K562 (cell line): ENCODE results near the gene RAB38. TPM values are rescaled to one million over a fixed set of nuclear protein-coding genes. Genes with fewer than 3 reads are reported as not detected.
A peak's percentile ranks its signal among the peaks of the same experiment; 100 is the strongest.

Experiments used
- ATAC-seq: fragments of 200-7000 bp; cut with Tn5 transposase; 3 replicates; pipeline ENCODE4 v1.9.1; 2020; ENCODE audit warnings: moderate library complexity
- BruUV-seq: library from RNA; stranded (reverse); fragments of 400-500 nt; replicated peaks from 2 replicates; lab custom pipeline; 2021; lab: Mats Ljungman, UMichigan
- CTCF ChIA-PET: fragments of 300-600 bp; formaldehyde crosslinking; extraction: SDS; loops from one replicate; lab custom pipeline; 2021; ENCODE audit warnings: low intra/inter-chr PET ratio; lab: Yijun Ruan, JAX
- POLR2A ChIA-PET: fragments of 300-600, 350-650 bp; sonication (Branson Sonifier 250); formaldehyde crosslinking; extraction: SDS; loops from one replicate; lab custom pipeline; 2021; ENCODE audit warnings: antibody characterized with exemption, inconsistent platforms; lab: Yijun Ruan, JAX
- DNase-seq, 4 experiments: peaks; one replicate each; pipeline versions ENCODE4 v3.0.0 to v3.0.0-alpha.2; 2011 to 2018; ENCODE audit warnings: low spot score in 3 of 4, mixed read lengths in 3 of 4; ENCODE audit errors: extremely low read depth in 1 of 4
- FAIRE-seq: peaks from 2 replicates; lab custom pipeline; 2011; peaks lifted over from hg19 to GRCh38; lab: Jason Lieb, UNC
- H2AFZ ChIP-seq: 2 replicates; pipeline ENCODE4 v1.6.0; 2011; ENCODE audit warnings: low read depth, low read length, control low read depth, inconsistent platforms
- H3K27ac ChIP-seq: fragments of 200-600 bp; 3 replicates; pipeline ENCODE4 v1.8.0; 2011; ENCODE audit warnings: low read depth, mild to moderate bottlenecking, control low read depth, inconsistent platforms, low read length, moderate library complexity, mixed read lengths; ENCODE audit errors: extremely low read depth
- H3K27me3 ChIP-seq, 2 experiments: fragments of 300-600 bp in 1 of 2; 2 replicates in 1 of 2; 3 replicates in 1 of 2; pipeline versions ENCODE4 v1.6.0 to v1.8.0; 2011; ENCODE audit warnings: inconsistent platforms in 2 of 2, low read length in 2 of 2, mild to moderate bottlenecking in 1 of 2, mixed read lengths in 1 of 2, moderate library complexity in 1 of 2; ENCODE audit not compliant: control insufficient read depth in 2 of 2, insufficient read depth in 2 of 2
- H3K36me3 ChIP-seq: fragments of 300-600 bp; 3 replicates; pipeline ENCODE4 v1.8.0; 2011; ENCODE audit warnings: mild to moderate bottlenecking, low read length, inconsistent platforms; ENCODE audit not compliant: control insufficient read depth, insufficient read depth
- H3K4me1 ChIP-seq, 2 experiments: fragments of 200-600 bp in 1 of 2; replicated peaks in 1 of 2; 2 replicates in 1 of 2; 3 replicates in 1 of 2; pipeline versions ENCODE4 v1.5.1 to v1.8.0; 2011; ENCODE audit warnings: inconsistent platforms in 2 of 2, low read length in 2 of 2, mild to moderate bottlenecking in 1 of 2, mixed read lengths in 1 of 2, moderate library complexity in 1 of 2; ENCODE audit not compliant: control insufficient read depth in 2 of 2, insufficient read depth in 2 of 2
- H3K4me2 ChIP-seq: 2 replicates; pipeline ENCODE4 v1.6.1; 2011; ENCODE audit warnings: low read length, control low read depth, inconsistent platforms, mixed read lengths; ENCODE audit not compliant: insufficient read depth
- H3K4me3 ChIP-seq: fragments of 200-600 bp; sonication (generic), shearing (Covaris generic); 2 replicates; pipeline ENCODE4 v1.5.1; 2016; ENCODE audit warnings: control low read depth, inconsistent platforms
- H3K79me2 ChIP-seq: fragments of 200-600 bp; 3 replicates; pipeline ENCODE4 v1.8.0; 2011; ENCODE audit warnings: low read length, inconsistent platforms; ENCODE audit not compliant: control insufficient read depth, insufficient read depth
- H3K9ac ChIP-seq, 2 experiments: 2 replicates each; pipeline versions ENCODE4 v1.6.0 to v1.6.1; 2011; ENCODE audit warnings: low read depth in 2 of 2, low read length in 2 of 2, control low read depth in 1 of 2, inconsistent platforms in 1 of 2, mild to moderate bottlenecking in 1 of 2, mixed read lengths in 1 of 2; ENCODE audit not compliant: insufficient read depth in 1 of 2
- H3K9me1 ChIP-seq: one replicate; pipeline ENCODE4 v1.6.0; 2011; ENCODE audit warnings: inconsistent platforms, mild to moderate bottlenecking, low read length, moderate library complexity; ENCODE audit not compliant: control insufficient read depth, insufficient read depth
- H3K9me3 ChIP-seq: replicated peaks from 2 replicates; pipeline ENCODE4 v1.5.1; 2011; ENCODE audit warnings: low read depth, low read length, inconsistent platforms; ENCODE audit not compliant: control insufficient read depth, insufficient read depth
- H4K20me1 ChIP-seq: replicated peaks from 2 replicates; pipeline ENCODE4 v1.6.1; 2011; ENCODE audit warnings: low read length, inconsistent platforms, mixed read lengths; ENCODE audit not compliant: control insufficient read depth, insufficient read depth
- CBFA2T2 ChIP-seq: fragments of 450-650 bp; conservative IDR thresholded peaks from 2 replicates; pipeline ENCODE4 v1.6.1; 2017; ENCODE audit warnings: mild to moderate bottlenecking
- GATAD2B ChIP-seq: fragments of 450-650 bp; IDR thresholded peaks from 2 replicates; pipeline ENCODE4 v1.6.1; 2017; ENCODE audit warnings: mild to moderate bottlenecking, borderline replicate concordance
- HNRNPUL1 ChIP-seq: fragments of 200-400 bp; formaldehyde crosslinking; IDR thresholded peaks from 2 replicates; pipeline ENCODE4 v1.6.1; 2017; ENCODE audit warnings: low read length
- LEF1 ChIP-seq: fragments of 450-650 bp; IDR thresholded peaks from 2 replicates; pipeline ENCODE4 v1.6.1; 2016; ENCODE audit warnings: mild to moderate bottlenecking
- MAFG ChIP-seq: fragments of 450-650 bp; conservative IDR thresholded peaks from 2 replicates; pipeline ENCODE4 v1.6.1; 2016; ENCODE audit warnings: missing genetic modification characterization, missing compliant biosample characterization
- MEIS2 ChIP-seq: fragments of 450-650 bp; IDR thresholded peaks from 2 replicates; pipeline ENCODE4 v1.6.1; 2014; ENCODE audit warnings: mild to moderate bottlenecking; ENCODE audit not compliant: partially characterized antibody
- NCOA2 ChIP-seq, 2 experiments: fragments of 450-650 bp; IDR thresholded peaks; 2 replicates each; pipeline ENCODE4 v1.6.1; 2018; ENCODE audit warnings: mild to moderate bottlenecking in 2 of 2, moderate library complexity in 1 of 2; ENCODE audit not compliant: partially characterized antibody in 2 of 2
- PYGO2 ChIP-seq: fragments of 450-650 bp; IDR thresholded peaks from 2 replicates; pipeline ENCODE4 v1.6.1; 2016; ENCODE audit warnings: mild to moderate bottlenecking, missing genetic modification characterization, moderate library complexity, missing compliant biosample characterization
- RUNX1 ChIP-seq: sonication (generic); IDR thresholded peaks from 2 replicates; pipeline ENCODE4 v1.6.1; 2016; ENCODE audit warnings: antibody characterized with exemption, low read depth
- SUPT5H ChIP-seq: fragments of 450-650 bp; IDR thresholded peaks from 2 replicates; pipeline ENCODE4 v1.6.1; 2016
- TGIF2 ChIP-seq: sonication (generic); formaldehyde crosslinking; IDR thresholded peaks from 2 replicates; pipeline ENCODE4 v1.8.1; 2022; ENCODE audit warnings: mild to moderate bottlenecking, missing genetic modification reagents, moderate library complexity
- ZFP1 ChIP-seq: fragments of 450-650 bp; formaldehyde crosslinking; IDR thresholded peaks from 2 replicates; pipeline ENCODE4 v1.4.0; 2020; ENCODE audit warnings: mild to moderate bottlenecking, mixed read lengths
- ZNF133 ChIP-seq: fragments of 250-450 bp; sonication (Bioruptor Pico); IDR thresholded peaks from 2 replicates; pipeline ENCODE4 v1.4.0; 2020; ENCODE audit warnings: mild to moderate bottlenecking
- ZNF699 ChIP-seq: fragments of 250-450 bp; sonication (Bioruptor Pico); IDR thresholded peaks from 2 replicates; pipeline ENCODE4 v1.8.0; 2021; ENCODE audit warnings: mild to moderate bottlenecking, moderate library complexity; ENCODE audit not compliant: insufficient replicate concordance
- ZNF75A ChIP-seq: fragments of 450-650 bp; formaldehyde crosslinking; IDR thresholded peaks from 2 replicates; pipeline ENCODE4 v1.4.0; 2020; ENCODE audit warnings: mild to moderate bottlenecking
- WGBS: fragments of 100-300 bp; shearing (Covaris generic); methylation state at CpG from one replicate; pipeline ENCODE4 v1.1.6; 2016; ENCODE audit warnings: low coverage, mixed read lengths; ENCODE audit not compliant: insufficient coverage; ENCODE audit errors: missing lambda C conversion rate; 5-methylcytosine and 5-hydroxymethylcytosine counted together
- in situ Hi-C: fragments of 300-500 bp; cut with MboI; formaldehyde crosslinking; loops from 4 replicates; pipeline ENCODE4 v1.15.0; 2018; ENCODE audit warnings: inconsistent platforms, mixed read lengths
- intact Hi-C: fragments of 100-400 bp; cut with micrococcal nuclease; formaldehyde crosslinking; loops from 2 replicates; pipeline ENCODE4 v1.14.2; 2022
- polyA plus RNA-seq, 8 experiments: library from polyadenylated mRNA; depleted of rRNA in 4 of 8; stranded (reverse) in 5 of 8; unstranded in 3 of 8; fragments of >200 nt; fragmentation: Nextera tagmentation in 2 of 8; fragmentation: Illumina TruSeq in 1 of 8; extraction: Ambion mirVana in 2 of 8; extraction: Trizol in 1 of 8; gene quantifications; 2 replicates each; pipeline versions ENCODE4 v1.2.1 to v1.2.3, GENCODE V29; 2011 to 2014; ENCODE audit warnings: inconsistent platforms in 1 of 8, missing spikeins in 1 of 8
- total RNA-seq, 7 experiments: library from RNA; depleted of rRNA in 6 of 7; stranded (reverse); fragments of >200 nt in 6 of 7; fragmentation: Illumina TruSeq in 2 of 7; extraction: Trizol in 2 of 7; gene quantifications; 2 replicates each; pipeline versions ENCODE4 v1.2.1 to v1.2.3, GENCODE V29; 2011 to 2021; ENCODE audit warnings: low replicate concordance in 1 of 7
- TF ChIP-seq, protein P1 (sequence below): fragments of 450-650 bp; IDR thresholded peaks from 2 replicates; pipeline ENCODE4 v1.6.1; 2016
- TF ChIP-seq, protein P2 (sequence below): fragments of 250-450 bp; sonication (Bioruptor Pico); IDR thresholded peaks from 2 replicates; pipeline ENCODE4 v1.5.0; 2020; ENCODE audit warnings: mild to moderate bottlenecking
- TF ChIP-seq, protein P3 (sequence below): sonication (generic); formaldehyde crosslinking; IDR thresholded peaks from 2 replicates; pipeline ENCODE4 v1.8.0; 2022; ENCODE audit warnings: mild to moderate bottlenecking, missing genetic modification reagents, borderline replicate concordance
- TF ChIP-seq, protein P4 (sequence below): fragments of 250-450 bp; sonication (Bioruptor Pico); IDR thresholded peaks from 2 replicates; pipeline ENCODE4 v1.4.0; 2020; ENCODE audit warnings: borderline replicate concordance

The RAB38 gene
- total and polyA plus RNA-seq, 9 of the 15 experiments (the other 6 are each of a cell fraction or from before 2014, with no cell fraction given), result 0.59 to 2.9 (median 2.2) TPM

DNA sequence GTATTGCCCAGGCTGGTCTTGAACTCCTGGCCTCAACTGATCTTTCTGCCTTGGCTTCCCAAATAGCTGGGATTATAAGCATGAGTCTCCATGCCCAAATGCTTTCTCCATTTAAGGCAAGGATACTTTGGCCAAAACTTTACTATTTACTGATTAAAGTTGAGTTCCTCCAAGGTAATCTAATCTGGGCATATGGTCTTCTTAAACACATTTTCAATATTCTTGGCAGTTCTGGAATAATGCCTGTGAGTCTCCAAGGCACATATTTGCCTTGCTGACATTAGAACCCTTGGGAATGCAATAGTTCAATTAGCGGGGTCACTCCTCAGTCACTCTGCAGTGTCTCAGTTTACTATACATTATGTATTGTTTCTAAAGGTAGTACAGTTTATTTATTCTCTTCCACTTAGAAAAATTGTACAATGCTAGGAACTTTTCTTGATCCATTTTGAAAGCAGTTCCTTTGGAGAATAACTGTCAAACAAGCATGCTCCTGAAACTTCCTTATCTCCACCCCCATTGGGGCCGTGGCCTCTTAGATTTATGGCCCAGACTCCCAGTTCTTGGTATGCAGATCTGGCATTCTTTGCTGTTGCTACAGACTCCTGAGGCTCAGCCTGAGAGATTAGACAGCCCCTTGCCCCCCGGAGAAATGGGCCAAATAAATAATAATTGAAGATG, 13.1 kb upstream of the RAB38 start:
- H3K9ac ChIP-seq, result no peak overlapping the region
- H3K27ac ChIP-seq, result no peak overlapping the region
- ATAC-seq, result no peak
- no peaks in the 10 kb centered on the region for H3K27me3 ChIP-seq
- no TSS peak for BruUV-seq
- H3K79me2 ChIP-seq, result no peaks in the 10 kb centered on the region
- no peak overlapping the region for H2AFZ ChIP-seq
- H3K4me1 ChIP-seq, result no peaks in the 10 kb centered on the region
- no peak overlapping the region for H3K4me2 ChIP-seq
- H3K9me3 ChIP-seq, result no peaks in the 10 kb centered on the region
- H4K20me1 ChIP-seq, result no peaks in the 10 kb centered on the region
- ChIA-PET CTCF (no interaction called here), POLR2A (no interaction called here)
- H3K36me3 ChIP-seq, result no peaks in the 10 kb centered on the region
- in situ Hi-C loops (no loop called here), intact Hi-C loops (no loop called here)
- H3K9me1 ChIP-seq, result no peaks in the 10 kb centered on the region
- DNase-seq, result peak in 2 of 4 experiments; percentile 6 to 11
- 0% methylated on average over 3 of the region's 3 CpGs for WGBS
- H3K4me3 ChIP-seq, result no peak overlapping the region
- no peak for FAIRE-seq
- no peak for TF ChIP-seq PYGO2 (tag)
- TF ChIP-seq, protein P1, sequence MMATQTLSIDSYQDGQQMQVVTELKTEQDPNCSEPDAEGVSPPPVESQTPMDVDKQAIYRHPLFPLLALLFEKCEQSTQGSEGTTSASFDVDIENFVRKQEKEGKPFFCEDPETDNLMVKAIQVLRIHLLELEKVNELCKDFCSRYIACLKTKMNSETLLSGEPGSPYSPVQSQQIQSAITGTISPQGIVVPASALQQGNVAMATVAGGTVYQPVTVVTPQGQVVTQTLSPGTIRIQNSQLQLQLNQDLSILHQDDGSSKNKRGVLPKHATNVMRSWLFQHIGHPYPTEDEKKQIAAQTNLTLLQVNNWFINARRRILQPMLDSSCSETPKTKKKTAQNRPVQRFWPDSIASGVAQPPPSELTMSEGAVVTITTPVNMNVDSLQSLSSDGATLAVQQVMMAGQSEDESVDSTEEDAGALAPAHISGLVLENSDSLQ, result peak; percentile 56
- no peak for TF ChIP-seq RUNX1
- TF ChIP-seq LEF1, result no peak
- TF ChIP-seq, protein P2, sequence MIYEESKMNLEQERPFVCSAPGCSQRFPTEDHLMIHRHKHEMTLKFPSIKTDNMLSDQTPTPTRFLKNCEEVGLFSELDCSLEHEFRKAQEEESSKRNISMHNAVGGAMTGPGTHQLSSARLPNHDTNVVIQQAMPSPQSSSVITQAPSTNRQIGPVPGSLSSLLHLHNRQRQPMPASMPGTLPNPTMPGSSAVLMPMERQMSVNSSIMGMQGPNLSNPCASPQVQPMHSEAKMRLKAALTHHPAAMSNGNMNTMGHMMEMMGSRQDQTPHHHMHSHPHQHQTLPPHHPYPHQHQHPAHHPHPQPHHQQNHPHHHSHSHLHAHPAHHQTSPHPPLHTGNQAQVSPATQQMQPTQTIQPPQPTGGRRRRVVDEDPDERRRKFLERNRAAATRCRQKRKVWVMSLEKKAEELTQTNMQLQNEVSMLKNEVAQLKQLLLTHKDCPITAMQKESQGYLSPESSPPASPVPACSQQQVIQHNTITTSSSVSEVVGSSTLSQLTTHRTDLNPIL (CRISPR knock-in tag), result no peak
- TF ChIP-seq, protein P3, sequence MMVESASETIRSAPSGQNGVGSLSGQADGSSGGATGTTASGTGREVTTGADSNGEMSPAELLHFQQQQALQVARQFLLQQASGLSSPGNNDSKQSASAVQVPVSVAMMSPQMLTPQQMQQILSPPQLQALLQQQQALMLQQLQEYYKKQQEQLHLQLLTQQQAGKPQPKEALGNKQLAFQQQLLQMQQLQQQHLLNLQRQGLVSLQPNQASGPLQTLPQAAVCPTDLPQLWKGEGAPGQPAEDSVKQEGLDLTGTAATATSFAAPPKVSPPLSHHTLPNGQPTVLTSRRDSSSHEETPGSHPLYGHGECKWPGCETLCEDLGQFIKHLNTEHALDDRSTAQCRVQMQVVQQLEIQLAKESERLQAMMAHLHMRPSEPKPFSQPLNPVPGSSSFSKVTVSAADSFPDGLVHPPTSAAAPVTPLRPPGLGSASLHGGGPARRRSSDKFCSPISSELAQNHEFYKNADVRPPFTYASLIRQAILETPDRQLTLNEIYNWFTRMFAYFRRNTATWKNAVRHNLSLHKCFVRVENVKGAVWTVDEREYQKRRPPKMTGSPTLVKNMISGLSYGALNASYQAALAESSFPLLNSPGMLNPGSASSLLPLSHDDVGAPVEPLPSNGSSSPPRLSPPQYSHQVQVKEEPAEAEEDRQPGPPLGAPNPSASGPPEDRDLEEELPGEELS (CRISPR knock-in tag), result no peak
- TF ChIP-seq ZFP1 (CRISPR knock-in tag), result no peak
- TF ChIP-seq ZNF75A, result no peak
- no peak for TF ChIP-seq MAFG (tag)
- no peak for TF ChIP-seq HNRNPUL1
- TF ChIP-seq ZNF699 (CRISPR knock-in tag), result no peak
- TF ChIP-seq TGIF2 (CRISPR knock-in tag), result no peak
- no peak for TF ChIP-seq GATAD2B
- no peak for TF ChIP-seq ZNF133 (CRISPR knock-in tag)
- no peak for TF ChIP-seq SUPT5H
- TF ChIP-seq MEIS2, result peak; percentile 67
- no peak for TF ChIP-seq CBFA2T2
- TF ChIP-seq NCOA2 (IDR thresholded peaks at IDR 0.05; ENCODE audit: partially characterized antibody in 2 of 2), result no peak
- TF ChIP-seq, protein P4, sequence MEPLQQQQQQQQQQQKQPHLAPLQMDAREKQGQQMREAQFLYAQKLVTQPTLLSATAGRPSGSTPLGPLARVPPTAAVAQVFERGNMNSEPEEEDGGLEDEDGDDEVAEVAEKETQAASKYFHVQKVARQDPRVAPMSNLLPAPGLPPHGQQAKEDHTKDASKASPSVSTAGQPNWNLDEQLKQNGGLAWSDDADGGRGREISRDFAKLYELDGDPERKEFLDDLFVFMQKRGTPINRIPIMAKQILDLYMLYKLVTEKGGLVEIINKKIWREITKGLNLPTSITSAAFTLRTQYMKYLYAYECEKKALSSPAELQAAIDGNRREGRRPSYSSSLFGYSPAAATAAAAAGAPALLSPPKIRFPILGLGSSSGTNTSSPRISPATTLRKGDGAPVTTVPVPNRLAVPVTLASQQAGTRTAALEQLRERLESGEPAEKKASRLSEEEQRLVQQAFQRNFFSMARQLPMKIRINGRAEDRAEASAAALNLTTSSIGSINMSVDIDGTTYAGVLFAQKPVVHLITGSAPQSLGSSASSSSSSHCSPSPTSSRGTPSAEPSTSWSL, result no peak
